CD4-positive, alpha-beta T cell treated with Interleukin-6 at 100 ng/mL for 8 hours (primary cell): Measurements from ENCODE around the gene RBP4.

ENCODE experiments used
- DNase-seq: peaks from one replicate; pipeline ENCODE4 v3.0.0-alpha.2; 2020; ENCODE audit warnings: mixed read lengths, low spot score

Gene RBP4

GRCh38 chr10:93601146-93601773 lies at the start of gene RBP4:
TSS of gene RBP4 (minus strand) at chr10:93601235. CDS start at chr10:93601028, 207 bp downstream.
- no peak for DNase-seq

DNA sequence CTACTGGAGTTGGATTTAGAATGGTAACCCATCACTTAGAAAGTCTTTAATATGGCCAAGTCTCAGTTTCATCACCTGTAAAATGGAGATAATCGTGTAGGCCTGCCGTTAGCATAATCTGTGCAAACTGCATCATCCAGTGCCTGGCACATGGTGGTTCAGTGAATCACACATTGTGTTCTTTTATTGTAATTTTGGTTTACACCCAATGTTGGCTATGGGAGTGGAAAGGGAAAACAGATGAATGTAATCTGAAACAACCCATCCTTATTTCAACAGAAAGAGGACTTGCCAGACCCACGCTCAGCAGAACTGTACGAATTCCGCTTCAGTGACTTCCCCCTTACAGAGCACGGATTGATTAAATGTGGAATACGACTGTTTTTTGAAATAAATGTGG lies 38.8 kb upstream of the RBP4 start:
- DNase-seq: no peak

DNA sequence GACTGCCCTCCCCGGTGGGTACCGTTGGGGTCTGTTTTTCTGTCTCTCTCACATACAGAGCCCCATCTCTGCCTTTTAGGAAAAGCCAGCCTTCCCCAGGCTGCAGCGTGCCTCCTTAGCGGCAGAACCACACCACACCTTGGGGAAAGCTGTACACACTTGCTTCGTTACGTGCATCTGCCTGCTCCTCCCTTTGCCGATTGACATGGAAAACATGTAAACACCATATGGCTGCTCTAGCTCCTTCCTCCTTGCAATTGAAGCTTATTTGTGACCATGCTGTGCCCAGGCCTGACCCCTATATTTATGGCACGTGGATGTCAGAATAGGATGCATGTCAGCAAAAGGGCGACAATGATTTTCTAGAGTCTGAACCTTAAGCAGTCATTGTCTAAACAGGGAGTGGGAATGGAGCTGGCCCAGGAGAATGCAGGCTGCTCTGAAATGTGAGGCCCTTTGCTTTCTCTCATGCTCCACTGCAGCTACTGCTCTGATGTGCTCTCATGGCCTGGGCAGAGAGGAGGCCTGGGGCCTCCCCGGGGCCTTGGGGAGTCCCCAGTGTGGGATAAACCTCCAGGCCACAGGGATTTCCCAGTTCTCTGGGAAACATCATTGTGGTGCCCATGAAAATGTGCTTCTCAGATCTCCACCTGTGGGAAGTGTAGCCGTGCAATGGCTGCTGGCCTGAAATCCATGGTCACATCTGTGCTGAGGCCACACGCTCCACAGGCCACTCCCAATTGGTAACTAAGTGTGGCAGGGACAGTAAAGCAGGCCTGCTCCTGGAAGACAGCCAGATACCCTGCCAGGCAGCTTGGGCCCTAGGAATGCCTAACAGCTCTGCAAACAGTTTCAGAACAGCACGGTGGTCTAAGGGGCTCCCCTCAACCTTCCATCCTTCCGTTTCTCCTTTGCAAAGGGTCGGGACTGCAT lies 29.9 kb upstream of the RBP4 start:
- no peak for DNase-seq

DNA sequence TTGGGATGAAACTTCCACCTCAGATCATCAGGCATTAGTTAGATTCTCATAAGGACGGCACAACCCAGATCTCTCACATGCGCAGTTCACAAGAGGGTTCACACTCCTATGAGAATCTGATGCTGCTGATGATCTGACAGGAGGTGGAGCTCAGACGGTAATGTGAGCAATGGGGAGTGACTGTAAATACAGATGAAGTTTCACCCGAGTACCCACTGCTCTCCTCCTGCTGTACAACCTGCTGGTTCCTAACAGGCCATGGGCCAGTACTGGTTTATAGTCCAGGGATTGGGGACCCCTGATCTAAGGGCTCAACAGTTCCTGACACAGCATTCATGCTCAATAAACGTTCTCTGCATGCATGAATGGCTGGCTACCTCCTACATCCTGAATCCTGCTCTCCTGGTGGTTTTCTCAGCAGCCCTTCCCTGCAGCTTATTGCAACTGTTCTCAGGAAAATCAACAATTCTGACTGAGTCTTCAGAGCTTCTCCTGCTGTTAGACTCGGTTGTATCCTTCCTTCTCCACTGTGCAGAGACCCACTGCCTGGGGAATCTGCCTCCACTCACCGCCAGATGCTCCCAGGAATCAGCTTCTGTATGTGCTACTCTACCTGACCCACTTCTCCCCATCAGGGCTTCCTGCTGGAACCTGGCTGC lies 28.7 kb upstream of the RBP4 start:
- no peak for DNase-seq

- DNase-seq: no peak
These were observed 27.8 kb upstream of the RBP4 start for GRCh38 chr10:93628858-93629257.

DNA sequence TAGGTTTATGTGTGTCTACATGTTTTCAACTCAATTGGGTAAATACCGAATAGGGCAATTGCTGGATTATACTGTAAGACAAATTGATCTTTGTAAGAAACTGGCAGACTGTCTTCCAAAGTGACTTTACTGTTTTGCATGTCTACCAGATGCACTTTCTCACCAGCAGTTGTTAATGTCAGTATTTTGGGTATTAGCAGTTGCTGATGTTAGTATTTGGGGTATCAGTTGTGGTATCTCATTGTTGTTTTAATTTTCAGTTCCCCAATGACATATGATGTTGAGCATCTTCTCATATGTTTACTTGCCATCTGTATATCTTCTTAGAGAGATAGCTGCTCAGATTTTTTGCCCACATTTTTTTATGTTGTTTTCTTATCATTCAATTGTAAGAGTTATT lies 21.9 kb upstream of the RBP4 start:
- DNase-seq: no peak

DNA sequence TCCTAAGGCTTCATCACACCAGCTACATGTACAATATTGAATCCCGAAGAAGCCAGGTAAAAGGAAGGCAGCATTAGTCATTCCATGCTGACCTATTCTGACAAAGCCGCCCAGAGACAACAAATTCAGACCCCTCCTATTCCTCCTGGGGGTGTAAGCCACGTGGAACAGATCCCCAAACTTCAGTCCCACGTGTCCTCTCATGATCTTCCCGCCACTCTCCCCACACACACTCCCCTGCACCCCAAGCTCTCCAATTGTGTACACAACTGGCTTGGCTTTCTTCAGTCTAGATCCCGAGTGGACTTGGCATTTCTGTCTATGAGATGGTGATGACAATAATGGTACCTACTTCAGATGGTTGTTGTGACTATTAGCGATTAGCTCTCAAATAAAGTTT lies 19.9 kb upstream of the RBP4 start:
- no peak for DNase-seq

GRCh38 chr10:93615576-93616235 lies 14.7 kb upstream of the RBP4 start:
- no peak for DNase-seq

DNA sequence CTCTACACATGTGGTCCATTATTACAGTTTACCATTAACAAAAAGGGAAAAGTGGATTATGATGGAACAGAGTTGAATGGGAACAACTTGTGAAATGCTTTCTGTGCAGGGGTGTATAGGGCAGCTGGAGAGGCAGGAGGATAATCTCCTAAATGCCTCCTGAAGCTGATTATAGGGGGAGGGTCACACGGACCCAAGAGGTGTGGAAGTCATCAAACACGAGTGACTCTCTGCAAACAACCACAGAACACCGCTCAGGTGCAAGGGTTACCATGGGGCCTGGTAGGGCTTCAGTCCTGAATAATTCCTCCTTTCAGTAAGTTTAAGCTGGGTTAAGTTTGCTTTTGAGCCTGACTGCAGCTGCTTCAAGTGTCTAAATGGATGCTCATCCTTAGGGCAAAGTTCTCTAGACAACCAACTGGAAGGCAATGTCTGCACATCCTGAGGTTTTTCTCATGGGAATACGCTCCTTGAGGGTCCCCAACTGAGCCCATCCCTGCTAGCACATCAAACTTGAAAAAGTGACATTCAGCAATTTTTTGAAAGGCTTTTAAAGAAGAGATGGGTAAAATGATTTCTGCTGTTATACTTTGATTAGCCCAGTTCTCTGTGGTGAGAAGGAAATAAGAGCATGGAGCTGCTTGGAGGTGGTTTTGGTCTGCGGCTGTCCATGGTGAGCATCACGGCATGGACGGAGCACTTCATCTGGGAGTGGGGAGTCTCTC lies 13.2 kb upstream of the RBP4 start:
- DNase-seq: no peak

DNA sequence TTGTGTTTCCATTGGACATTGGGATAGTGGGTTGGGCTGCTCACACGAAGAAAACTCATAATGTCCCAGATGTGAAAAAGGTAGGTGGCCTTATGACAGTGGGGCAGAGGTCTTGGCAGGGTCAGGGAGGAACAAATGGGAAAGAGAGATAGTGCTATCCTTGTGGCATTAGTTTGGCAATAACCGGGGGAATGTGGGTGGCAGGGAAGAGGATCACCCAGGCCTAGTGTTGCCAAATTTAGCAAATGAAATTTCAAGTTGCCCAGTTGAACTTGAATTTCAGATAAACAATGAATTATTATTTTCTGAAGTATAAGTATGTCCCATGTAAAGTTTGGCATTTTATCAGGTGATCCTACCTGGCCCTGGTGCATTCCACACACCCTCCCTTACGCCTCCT lies 12.1 kb upstream of the RBP4 start:
- DNase-seq: no peak

GRCh38 chr10:93612311-93612710 lies 11.3 kb upstream of the RBP4 start, which contains the start of gene PDE6C:
TSS of gene PDE6C (plus strand) at chr10:93612537. CDS start at chr10:93612726, 189 bp downstream.
- DNase-seq: no peak

GRCh38 chr10:93608421-93608820 lies 7.4 kb upstream of the RBP4 start:
- no peak for DNase-seq

- no peak for DNase-seq
These were observed 3.1 kb upstream of the RBP4 start for GRCh38 chr10:93604146-93604545.

DNA sequence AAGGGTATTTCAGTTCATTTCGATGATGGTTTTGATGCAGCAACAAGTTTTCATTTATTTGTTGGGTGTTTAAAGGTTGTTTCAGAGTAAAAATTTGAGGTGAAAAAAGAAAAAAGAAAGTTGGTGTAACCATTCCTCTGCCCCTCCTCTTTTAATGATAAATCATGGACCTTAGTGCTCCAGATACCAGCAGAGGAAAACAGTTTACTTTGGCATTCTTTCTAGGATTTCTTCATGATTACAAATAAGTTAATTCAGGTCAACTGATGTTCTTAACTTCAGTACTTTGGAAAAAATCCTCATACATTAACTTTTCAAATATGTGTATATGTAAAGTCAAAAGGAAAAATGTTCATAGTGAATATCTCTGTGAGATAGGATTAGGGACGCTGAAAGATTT lies 2.0 kb upstream of the RBP4 start:
- DNase-seq: no peak

DNA sequence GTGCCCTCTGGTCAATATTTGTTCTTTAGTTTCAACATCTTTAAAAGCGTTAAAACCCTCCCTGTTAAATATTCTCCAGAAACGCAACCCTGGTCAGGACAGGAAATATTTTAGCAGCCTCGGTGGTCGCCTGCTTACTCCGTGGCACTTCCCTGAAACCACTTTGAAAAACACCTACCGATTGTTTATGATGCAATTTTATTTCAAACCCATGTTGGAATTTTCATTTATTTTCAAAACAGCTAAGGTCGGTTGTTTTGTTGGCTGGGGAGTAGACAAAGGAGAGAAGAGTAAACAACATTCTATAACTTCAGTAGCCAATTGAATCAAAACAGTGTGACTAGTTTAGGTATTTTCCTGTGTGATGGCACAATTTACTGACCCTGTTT lies 733 bp upstream of the RBP4 start:
- no peak for DNase-seq

GRCh38 chr10:93600446-93601145 lies 439 bp downstream of the RBP4 start:
- no peak for DNase-seq

DNA sequence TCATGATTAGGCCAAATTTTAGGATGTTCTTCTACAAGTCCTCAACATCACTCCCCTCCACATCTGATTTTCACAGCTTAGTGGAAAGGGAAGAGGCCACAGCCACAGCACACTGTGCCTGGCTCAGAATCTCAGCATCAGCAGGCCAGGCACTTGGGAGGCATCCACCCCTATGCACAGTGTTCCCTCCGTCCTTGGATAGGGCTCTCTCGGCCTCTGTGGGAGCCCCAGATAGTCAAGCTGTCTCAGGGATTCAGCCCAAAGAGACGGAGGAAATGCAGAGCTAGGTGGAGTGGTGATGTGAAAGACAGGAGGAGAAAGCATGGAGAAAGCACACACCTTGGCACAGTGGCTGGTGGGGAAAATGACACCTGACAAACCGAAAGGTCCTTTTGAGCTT lies 1.3 kb downstream of the RBP4 start:
- no peak for DNase-seq

- no peak for DNase-seq
These were observed 1.7 kb downstream of the RBP4 start for GRCh38 chr10:93599335-93599734.

DNA sequence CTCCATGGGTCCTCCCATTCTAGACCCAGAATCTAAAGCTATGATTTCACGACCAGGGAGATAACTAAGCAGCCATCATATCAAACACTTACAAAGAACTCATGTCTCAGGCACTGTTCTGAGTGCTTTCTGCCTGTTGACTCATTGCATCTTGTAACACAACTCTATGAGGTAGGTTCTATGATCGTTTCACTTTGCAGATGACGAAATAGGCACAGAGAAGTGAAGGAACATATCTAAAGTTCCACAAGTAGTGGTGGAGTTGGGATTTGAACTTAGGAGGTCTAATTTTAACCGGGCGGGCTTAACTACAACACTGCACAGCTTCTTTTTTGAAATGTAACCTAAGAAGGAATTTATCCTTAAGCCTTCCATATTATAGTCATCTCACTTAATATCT lies 2.9 kb downstream of the RBP4 start:
- no peak for DNase-seq

- DNase-seq: no peak
These were observed 3.9 kb downstream of the RBP4 start for GRCh38 chr10:93597075-93597599.

- no peak for DNase-seq
These were observed 4.5 kb downstream of the RBP4 start for GRCh38 chr10:93596539-93596938.
